IPS-18c (cell line): ENCODE data around the gene CNIH3.
"Not testable (repeated sequence)": the region's sequence is repeated elsewhere in the genome, so short reads cannot be mapped to it uniquely, and the experiment has no call there.

ENCODE experiments used
- H3K4me3 ChIP-seq: 2 replicates; pipeline ENCODE4 v1.7.0; 2013; ENCODE audit warnings: low read depth, mild to moderate bottlenecking, low read length, moderate library complexity; ENCODE audit not compliant: insufficient read depth
- H3K9me3 ChIP-seq: one replicate; pipeline ENCODE4 v1.6.1; 2013; ENCODE audit warnings: mild to moderate bottlenecking, low read length, moderate library complexity; ENCODE audit not compliant: control insufficient read depth, insufficient read depth

Gene CNIH3

DNA sequence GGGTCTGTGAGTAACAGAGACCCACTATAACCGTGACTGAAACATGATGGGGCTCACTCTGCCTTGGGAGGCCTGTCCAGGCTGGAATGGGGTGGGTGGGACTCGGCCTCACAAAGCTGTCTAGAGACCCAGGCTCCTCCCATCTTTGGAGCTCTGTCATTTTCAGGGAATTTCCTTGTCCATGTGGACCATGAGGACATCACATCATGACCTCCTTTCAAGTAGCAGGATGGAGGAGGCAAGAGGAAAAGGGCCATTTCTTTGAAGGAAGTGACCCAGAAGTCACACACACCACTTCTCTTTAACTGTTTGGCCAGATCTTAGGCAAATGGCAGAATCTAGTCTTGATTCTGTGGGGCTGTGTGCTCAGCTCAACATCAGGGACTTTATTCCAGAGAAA lies 79.9 kb downstream of the CNIH3 start:
- no peak overlapping the region for H3K4me3 ChIP-seq
- no peaks in the 10 kb centered on the region for H3K9me3 ChIP-seq

DNA sequence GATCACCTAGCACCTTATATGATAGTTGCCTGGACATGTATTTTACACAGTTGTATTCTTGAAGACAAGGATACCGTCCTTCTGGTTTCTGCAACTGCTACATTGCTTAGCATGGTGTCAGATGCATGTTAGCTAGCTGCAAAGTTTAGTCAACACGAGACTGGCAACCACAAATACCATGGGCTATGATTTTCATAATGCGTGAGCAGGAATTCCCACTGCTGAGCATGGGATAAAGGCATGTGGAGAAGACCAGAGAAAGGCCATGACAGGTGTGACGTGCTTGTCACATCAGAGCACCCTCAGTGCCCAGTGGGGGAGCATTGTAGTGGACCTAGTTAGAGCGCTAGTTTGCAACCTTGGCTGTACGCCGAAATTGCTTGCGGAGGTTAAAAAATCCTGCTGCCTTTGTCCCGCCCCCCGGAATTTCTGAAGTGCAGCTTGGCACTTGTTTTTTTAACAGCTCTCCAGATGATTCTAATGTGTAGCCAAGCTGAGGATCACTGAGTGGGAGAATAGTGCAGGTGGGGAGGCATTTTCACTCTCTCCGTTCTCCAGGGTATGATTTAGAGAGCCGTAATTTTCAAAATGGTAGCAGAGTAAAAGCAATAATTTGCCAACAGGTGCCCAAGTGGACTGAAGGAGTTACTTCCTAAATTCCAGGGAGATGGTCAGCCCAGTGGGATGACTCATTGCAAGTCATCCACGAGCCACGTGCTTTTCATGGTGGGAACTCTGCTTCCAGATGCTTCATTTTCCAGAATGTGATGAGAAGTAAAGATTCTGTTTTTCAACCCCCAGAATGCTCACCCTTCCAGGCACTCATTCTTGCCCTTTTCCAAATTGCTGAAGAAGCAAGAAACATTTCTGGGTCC lies 81.0 kb downstream of the CNIH3 start:
- no peak overlapping the region for H3K4me3 ChIP-seq

GRCh38 chr1:224698015-224698451 lies 81.9 kb downstream of the CNIH3 start:
- Histone ChIP-seq H3K9me3 (no peaks in the 10 kb centered on the region), H3K4me3 (no peak overlapping the region)

More for the DNA sequence above, 81.0 kb downstream of the CNIH3 start:
- H3K9me3 ChIP-seq: no peaks in the 10 kb centered on the region

DNA sequence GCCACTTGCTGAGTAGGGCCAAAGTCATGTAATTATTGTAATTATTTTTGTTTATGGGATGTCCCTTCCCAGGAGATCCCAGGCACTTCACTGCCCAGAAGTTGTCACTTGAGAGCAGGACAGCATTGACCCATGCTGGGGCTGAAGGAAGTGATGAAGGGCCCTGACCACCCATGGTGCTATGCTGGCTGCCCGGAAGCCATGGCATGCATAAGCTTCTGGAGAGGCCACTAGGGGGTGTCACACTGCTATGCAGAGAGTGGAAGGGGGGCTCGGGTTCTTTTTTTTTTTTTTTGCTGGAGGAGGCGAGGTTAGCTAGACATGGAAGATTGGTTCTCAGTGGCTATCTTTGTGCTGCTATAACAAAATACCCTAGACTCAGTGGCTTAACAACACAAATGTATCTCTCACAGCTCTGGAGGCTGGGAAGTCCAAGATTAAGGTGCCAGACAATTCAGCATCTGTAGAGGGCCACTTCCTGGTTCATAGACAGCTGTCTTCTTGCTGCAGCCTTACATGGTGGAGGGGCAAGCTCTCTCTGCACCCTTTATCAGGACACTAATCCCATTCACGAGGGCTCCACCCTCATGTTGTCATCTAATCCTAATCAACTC lies 84.9 kb downstream of the CNIH3 start:
- H3K9me3 ChIP-seq: no peaks in the 10 kb centered on the region

GRCh38 chr1:224703702-224704101 lies 87.6 kb downstream of the CNIH3 start:
- no peak overlapping the region for H3K4me3 ChIP-seq
- no peaks in the 10 kb centered on the region for H3K9me3 ChIP-seq

More for the DNA sequence above, 84.9 kb downstream of the CNIH3 start:
- no peak overlapping the region for H3K4me3 ChIP-seq

DNA sequence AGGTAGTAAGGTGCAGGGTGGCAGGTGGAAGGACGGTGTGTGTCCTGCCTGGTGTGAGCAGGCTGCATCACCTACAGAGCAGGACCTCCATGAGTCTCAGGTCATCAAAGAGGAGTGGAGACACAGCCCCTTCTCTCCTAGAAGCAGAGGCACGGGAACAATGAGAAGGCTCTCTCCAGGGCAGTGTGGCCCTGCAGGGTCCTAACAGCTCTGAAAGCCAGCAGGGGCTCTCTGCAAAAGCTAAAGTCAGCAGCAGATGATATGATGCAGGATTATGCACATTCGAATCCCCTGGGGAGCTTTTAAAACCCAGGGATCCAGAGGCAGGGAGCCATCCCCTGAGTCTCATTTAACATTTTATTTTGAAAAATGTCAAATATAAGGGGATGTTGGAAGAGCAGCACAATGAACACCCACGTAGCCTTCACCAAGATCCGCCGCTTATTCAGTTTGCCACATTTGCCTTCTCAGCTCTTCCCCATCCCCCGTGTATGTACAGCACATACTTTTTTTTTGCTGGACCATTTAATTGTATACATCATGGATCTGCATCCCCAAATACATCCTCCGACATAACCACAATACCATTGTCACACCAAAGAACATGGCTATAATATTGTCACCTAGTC lies 88.1 kb downstream of the CNIH3 start:
- Histone ChIP-seq H3K9me3 (no peaks in the 10 kb centered on the region), H3K4me3 (no peak overlapping the region)

DNA sequence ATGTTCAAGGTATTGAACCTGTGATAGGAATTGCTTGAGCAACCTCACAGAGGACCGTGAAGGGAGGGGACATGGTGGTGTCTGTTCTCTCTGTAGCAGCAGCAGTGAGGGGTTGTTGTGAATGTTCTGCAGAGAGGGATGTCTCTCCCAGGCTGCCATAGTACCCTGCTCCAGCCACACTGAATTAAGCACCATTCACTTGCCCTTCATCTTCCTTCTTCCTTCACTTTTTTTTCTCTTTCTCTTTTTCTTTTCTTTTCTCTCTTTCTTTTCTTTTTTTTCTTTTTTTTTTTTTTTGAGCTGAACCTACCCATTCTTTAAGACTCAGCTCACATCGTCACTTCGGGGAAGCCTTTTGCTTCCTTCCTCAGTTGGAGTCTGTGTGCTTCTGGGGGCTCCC lies 89.5 kb downstream of the CNIH3 start:
- Histone ChIP-seq H3K9me3 (no peaks in the 10 kb centered on the region), H3K4me3 (no peak overlapping the region)

- H3K4me3 ChIP-seq: no peak overlapping the region
Observed at GRCh38 chr1:224707843-224708725, 92.0 kb downstream of the CNIH3 start.

DNA sequence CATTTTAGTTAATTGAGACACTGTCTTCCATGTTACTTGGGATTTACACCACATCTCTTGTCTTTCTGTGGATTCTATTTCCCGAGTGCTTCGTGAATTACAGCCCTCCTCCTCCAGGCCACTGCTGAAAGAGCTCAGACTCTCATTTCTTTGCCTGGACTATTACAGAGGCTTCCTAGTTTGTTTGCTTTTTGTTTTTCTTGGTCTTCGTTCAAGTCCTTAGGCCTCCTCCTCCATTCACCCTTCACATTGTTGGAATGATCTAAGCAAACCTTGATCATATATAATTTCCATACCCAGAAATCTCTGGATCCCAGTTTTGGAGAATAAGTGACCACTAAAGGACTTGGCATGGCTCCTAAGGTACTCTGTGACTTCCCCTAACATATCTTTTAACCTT lies 94.1 kb downstream of the CNIH3 start:
- Histone ChIP-seq H3K9me3 (no peaks in the 10 kb centered on the region), H3K4me3 (no peak overlapping the region)

More at GRCh38 chr1:224707843-224708725, 92.0 kb downstream of the CNIH3 start:
- no peaks in the 10 kb centered on the region for H3K9me3 ChIP-seq

DNA sequence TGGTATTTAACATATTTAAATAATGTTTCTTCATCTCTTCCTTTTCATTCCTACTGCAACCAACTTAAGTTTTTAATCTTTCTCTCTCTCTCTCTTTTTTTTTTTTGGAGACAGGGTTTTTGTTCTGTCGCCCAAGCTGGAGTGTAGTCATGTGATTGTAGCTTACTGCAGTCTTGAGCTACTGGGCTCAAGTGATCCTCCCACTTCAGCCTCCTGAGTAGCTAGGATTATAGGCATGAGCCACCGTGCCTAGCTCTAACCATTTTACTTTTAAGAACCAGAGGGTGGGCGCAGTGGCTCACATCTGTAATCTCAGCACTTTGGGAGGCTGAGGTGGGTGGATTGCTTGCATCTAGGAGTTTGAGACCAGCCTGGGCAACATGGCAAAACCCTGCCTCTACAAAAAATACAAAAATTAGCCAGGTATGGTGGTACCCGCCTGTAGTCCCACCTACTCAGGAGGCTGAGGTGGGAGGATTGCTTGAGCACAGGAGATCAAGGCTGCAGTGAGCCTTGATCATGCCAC lies 95.2 kb downstream of the CNIH3 start:
- not testable (repeated sequence) for H3K9me3 ChIP-seq, H3K4me3 ChIP-seq

DNA sequence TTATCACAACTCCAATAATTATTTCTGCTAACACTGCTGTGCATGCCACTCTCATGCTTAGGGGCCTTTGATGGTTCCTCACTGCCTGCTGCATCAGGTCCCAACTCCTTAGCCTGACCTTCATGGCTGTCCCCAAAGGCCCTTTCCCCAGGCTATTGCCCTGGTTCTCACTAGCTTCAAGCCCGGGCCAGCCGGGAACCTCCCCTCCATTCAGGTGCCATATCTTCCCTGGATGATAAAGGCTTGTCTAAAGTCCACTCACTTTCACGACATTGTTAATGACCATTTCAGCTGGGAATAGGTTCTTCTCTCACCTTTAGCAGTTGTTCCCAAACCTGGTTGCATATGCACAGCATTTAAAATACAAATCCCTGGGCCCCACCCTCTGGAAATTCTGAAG lies 95.8 kb downstream of the CNIH3 start:
- Histone ChIP-seq H3K4me3 (no peak overlapping the region), H3K9me3 (no peaks in the 10 kb centered on the region)

- Histone ChIP-seq H3K9me3 (no peaks in the 10 kb centered on the region), H3K4me3 (no peak overlapping the region)
Observed at GRCh38 chr1:224713228-224713627, 97.1 kb downstream of the CNIH3 start.

DNA sequence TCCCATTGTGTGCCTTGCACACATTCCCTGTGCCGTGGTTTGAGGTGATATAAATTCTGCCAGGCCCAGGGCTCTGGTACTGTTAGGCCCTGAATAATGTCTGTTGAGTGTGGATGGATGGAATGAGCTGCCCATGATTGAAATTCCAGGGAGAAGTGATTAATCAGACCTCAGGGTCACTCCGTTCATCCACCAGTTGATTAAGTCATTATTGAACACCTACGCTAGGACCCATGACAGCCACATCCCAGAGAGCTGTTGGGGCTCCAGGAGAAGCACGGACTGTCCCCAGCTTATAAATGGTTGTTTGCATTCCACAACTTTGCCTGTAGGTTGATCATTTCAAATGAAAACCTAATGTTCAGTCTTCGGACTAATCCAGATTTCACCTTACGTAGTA lies 98.4 kb downstream of the CNIH3 start:
- no peak overlapping the region for H3K4me3 ChIP-seq
- H3K9me3 ChIP-seq: no peaks in the 10 kb centered on the region

- no peak overlapping the region for H3K4me3 ChIP-seq
- no peaks in the 10 kb centered on the region for H3K9me3 ChIP-seq
Observed at GRCh38 chr1:224718470-224719053, 102.4 kb downstream of the CNIH3 start.

DNA sequence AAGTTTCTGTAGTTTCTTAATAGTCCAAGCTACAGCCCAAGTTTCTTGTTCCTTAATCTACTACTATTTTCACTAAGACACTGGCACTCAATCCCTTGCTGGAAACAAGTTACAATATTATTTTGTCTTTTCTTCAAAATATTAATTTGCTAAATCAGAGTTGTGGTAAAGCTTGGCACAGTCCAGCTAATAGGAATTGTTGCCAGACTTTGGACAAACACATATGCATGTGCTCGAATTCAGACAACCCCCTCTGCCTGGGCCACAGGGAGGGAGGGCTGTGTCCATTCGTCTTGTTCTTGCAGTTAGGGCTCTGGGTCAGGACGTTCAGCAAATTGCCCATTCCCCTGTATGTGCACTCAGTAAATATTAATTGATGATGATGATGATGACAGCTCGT lies 103.6 kb downstream of the CNIH3 start:
- no peak overlapping the region for H3K4me3 ChIP-seq
- H3K9me3 ChIP-seq: no peaks in the 10 kb centered on the region

DNA sequence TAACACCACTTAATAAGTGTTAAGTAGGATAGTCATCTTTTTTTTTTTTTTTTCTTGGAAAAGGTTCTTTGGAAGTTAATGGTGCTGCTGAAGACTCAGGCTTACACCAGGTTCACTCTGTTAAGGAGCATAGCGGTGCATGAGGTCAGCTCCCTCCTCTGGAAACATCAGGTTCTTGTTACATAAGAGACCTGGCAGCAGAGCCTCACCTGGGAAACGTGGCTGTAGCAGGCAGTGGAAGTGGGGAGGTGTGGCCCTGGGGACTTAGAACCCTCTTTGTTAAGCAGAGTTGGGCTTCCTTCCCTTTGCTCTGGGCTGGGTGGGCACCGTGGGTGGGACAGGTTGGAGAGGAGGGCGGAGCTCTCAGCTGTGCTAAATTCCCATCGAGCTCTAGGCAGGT lies 104.1 kb downstream of the CNIH3 start:
- H3K4me3 ChIP-seq: no peak overlapping the region
- no peaks in the 10 kb centered on the region for H3K9me3 ChIP-seq

- H3K4me3 ChIP-seq: no peak overlapping the region
- H3K9me3 ChIP-seq: no peaks in the 10 kb centered on the region
Observed at GRCh38 chr1:224721000-224721399, 104.9 kb downstream of the CNIH3 start.
